Spleen (tissue), 11 donors: Measurements from ENCODE around the gene DDX20. TPM values are rescaled to one million over a fixed set of nuclear protein-coding genes. Genes with fewer than 3 reads are reported as not detected.

ENCODE experiments used
- DNase-seq: peaks from one replicate; pipeline ENCODE4 v3.0.0-alpha.2; 2020
- H3K27ac ChIP-seq, 8 donors: fragments of 200-600 bp; sonication (generic) in 7 of 8; 1 replicate in 4 of 8; 2 replicates in 4 of 8; pipeline versions ENCODE4 v1.5.0 to v1.8.0; 2016 to 2021; ENCODE audit warnings: inconsistent platforms in 4 of 8, mild to moderate bottlenecking in 4 of 8, moderate library complexity in 1 of 8
- H3K27me3 ChIP-seq, 7 donors: fragments of 200-600 bp; sonication (generic) in 6 of 7; replicated peaks in 1 of 7; 1 replicate in 4 of 7; 2 replicates in 3 of 7; pipeline versions ENCODE4 v1.5.0 to v1.8.0; 2016 to 2021; ENCODE audit warnings: inconsistent platforms in 3 of 7, mild to moderate bottlenecking in 1 of 7
- H3K36me3 ChIP-seq, 6 donors: fragments of 200-600 bp; sonication (generic) in 5 of 6; 1 replicate in 4 of 6; 2 replicates in 2 of 6; pipeline versions ENCODE4 v1.5.0 to v1.8.0; 2016 to 2021; ENCODE audit warnings: inconsistent platforms in 2 of 6
- H3K4me1 ChIP-seq, 6 donors: fragments of 200-600 bp; sonication (generic) in 5 of 6; 1 replicate in 3 of 6; 2 replicates in 3 of 6; pipeline versions ENCODE4 v1.5.0 to v1.8.0; 2016 to 2021; ENCODE audit warnings: inconsistent platforms in 3 of 6
- H3K4me3 ChIP-seq, 8 donors: fragments of 200-600 bp; sonication (generic) in 7 of 8; 1 replicate in 4 of 8; 2 replicates in 4 of 8; pipeline versions ENCODE4 v1.5.0 to v1.8.0; 2016 to 2021; ENCODE audit warnings: inconsistent platforms in 4 of 8, mild to moderate bottlenecking in 4 of 8, moderate library complexity in 2 of 8
- H3K9me3 ChIP-seq, 8 donors: fragments of 200-600 bp; sonication (generic) in 7 of 8; 1 replicate in 4 of 8; 2 replicates in 4 of 8; pipeline versions ENCODE4 v1.5.0 to v1.8.0; 2016 to 2021; ENCODE audit warnings: inconsistent platforms in 4 of 8
- POLR2A ChIP-seq, 3 donors: fragments of 450-650 bp; IDR thresholded peaks; one replicate each; pipeline ENCODE4 v1.5.1; 2017; ENCODE audit warnings: antibody characterized with exemption in 3 of 3, mild to moderate bottlenecking in 1 of 3
- POLR2AphosphoS5 ChIP-seq, 3 donors: sonication (generic); formaldehyde crosslinking; IDR thresholded peaks; one replicate each; pipeline ENCODE4 v1.5.1; 2017; ENCODE audit warnings: antibody characterized with exemption in 3 of 3
- WGBS, 5 donors: extraction: QIAGEN DNeasy Blood & Tissue Kit in 3 of 5; methylation state at CpG; one replicate each; pipeline versions ENCODE4 v1.1.5 to v1.1.7; 2013 to 2018; 5-methylcytosine and 5-hydroxymethylcytosine counted together
- intact Hi-C: fragments of 100-400 bp; cut with DNase I; formaldehyde crosslinking; loops from one replicate; pipeline ENCODE4 v1.15.0; 2023; ENCODE audit warnings: low total_unique reads
- polyA plus RNA-seq, 3 donors: library from polyadenylated mRNA; stranded (reverse); fragments of 200-250 nt; gene quantifications; one replicate each; pipeline ENCODE4 v1.2.1, GENCODE V29; 2013
- total RNA-seq, 7 donors: library from RNA; depleted of rRNA in 3 of 7; stranded (reverse); fragments of >200 nt in 3 of 7; fragmentation: NEBNext Ultra II Directional in 4 of 7; extraction: Animal tissue kit (Norgen Biotek cat#: 25700) in 4 of 7; gene quantifications; one replicate each; pipeline versions ENCODE4 v1.1.0 to v1.2.1, GENCODE V29; 2016 to 2021
- TF ChIP-seq, protein P1 (sequence below), 11 experiments: fragments of 200-600 bp in 7 of 11; fragments of 450-650 bp in 4 of 11; sonication (generic) in 4 of 11; IDR thresholded peaks in 8 of 11; conservative IDR thresholded peaks in 3 of 11; 1 replicate in 7 of 11; 2 replicates in 4 of 11; pipeline versions ENCODE4 v1.4.0 to v1.8.0; 2016 to 2021; ENCODE audit warnings: antibody characterized with exemption in 11 of 11, inconsistent platforms in 4 of 11, mild to moderate bottlenecking in 1 of 11
- donor health status: healthy with polysubstance abuse.
- donor health status: DM: no; HTN: no; CAD: no; lungs with moderate emphysema.
- donor health status: DM: no; HTN: no; CAD: no.
- donor health status: Bipolar disorder and iron deficiency.
- donor health status: healthy.
- donor health status: DM: no; HTN: no; CAD: no.
- donor health status: DM: yes; HTN: yes; CAD: no.

DDX20 gene
- total and polyA plus RNA-seq, 10 donors: 7.6 to 40.3 (median 13.3) TPM

DNA sequence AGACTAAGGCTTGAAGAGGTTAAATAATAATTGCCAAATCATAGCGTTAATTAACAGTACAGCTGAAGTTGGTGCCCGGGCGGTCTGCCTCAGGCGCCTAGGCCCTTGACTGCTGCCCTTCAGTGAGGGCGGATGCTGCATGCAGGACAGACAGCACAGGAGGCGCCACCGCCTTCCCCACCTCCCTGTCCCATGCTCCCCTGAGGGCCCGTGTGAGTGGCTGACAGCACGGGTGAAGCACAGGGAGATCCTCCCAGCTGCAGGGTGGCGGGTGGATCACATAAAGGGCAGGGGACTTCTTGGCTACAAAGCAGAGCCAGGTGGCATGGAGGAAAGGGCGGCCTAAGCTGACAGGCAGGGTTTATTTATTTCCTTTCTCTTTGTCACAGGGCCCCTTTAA lies 49.1 kb downstream of the DDX20 start:
- Histone ChIP-seq H3K4me1 (no peaks in the 10 kb centered on the region), H3K27me3 (no peaks in the 10 kb centered on the region), H3K4me3 (no peak overlapping the region), H3K36me3 (no peaks in the 10 kb centered on the region), H3K9me3 (no peaks in the 10 kb centered on the region), H3K27ac (no peak overlapping the region)
- no peak for TF ChIP-seq POLR2A (IDR thresholded peaks at IDR 0.05)
- no peak for TF ChIP-seq POLR2AphosphoS5 (IDR thresholded peaks at IDR 0.05)
- TF ChIP-seq, protein P1, sequence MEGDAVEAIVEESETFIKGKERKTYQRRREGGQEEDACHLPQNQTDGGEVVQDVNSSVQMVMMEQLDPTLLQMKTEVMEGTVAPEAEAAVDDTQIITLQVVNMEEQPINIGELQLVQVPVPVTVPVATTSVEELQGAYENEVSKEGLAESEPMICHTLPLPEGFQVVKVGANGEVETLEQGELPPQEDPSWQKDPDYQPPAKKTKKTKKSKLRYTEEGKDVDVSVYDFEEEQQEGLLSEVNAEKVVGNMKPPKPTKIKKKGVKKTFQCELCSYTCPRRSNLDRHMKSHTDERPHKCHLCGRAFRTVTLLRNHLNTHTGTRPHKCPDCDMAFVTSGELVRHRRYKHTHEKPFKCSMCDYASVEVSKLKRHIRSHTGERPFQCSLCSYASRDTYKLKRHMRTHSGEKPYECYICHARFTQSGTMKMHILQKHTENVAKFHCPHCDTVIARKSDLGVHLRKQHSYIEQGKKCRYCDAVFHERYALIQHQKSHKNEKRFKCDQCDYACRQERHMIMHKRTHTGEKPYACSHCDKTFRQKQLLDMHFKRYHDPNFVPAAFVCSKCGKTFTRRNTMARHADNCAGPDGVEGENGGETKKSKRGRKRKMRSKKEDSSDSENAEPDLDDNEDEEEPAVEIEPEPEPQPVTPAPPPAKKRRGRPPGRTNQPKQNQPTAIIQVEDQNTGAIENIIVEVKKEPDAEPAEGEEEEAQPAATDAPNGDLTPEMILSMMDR (IDR thresholded peaks at IDR 0.05 in 8 of 11, conservative IDR thresholded peaks at IDR 0.05 in 3 of 11): no peak
- WGBS, 5 donors: 79 to 89% (median 88%) methylated on average over 11 of the region's 11 CpGs
- intact Hi-C loops: no loop called here
- DNase-seq: no peak

DNA sequence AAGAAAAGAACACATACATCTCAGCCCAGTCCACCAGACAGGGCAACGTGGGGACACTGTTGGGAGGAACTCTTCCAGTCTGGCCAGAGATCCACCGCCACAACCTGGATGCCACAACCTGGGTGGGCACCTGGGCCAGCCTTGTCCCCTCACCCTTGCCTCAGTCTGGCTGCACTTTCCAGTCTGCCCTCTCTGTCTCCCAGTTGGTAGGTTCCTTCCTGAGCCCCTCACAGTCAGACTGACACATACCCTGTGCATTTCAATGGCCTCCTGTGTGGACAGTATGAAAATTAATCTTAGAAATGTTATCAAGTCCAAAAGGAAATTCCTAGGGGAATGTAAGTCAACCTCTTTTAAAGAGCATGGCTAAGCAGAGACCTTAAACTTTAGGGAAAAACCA lies 49.5 kb downstream of the DDX20 start:
- intact Hi-C loops: no loop called here

GRCh38 chr1:111811891-111812290 lies 56.2 kb downstream of the DDX20 start:
- Histone ChIP-seq H3K9me3 (no peaks in the 10 kb centered on the region), H3K36me3 (no peaks in the 10 kb centered on the region), H3K4me1 (no peaks in the 10 kb centered on the region), H3K4me3 (no peak overlapping the region), H3K27me3 (no peaks in the 10 kb centered on the region), H3K27ac (no peak overlapping the region)
- TF ChIP-seq, protein P1 (IDR thresholded peaks at IDR 0.05 in 8 of 11, conservative IDR thresholded peaks at IDR 0.05 in 3 of 11): no peak
- TF ChIP-seq POLR2AphosphoS5 (IDR thresholded peaks at IDR 0.05) (no peak), POLR2A (IDR thresholded peaks at IDR 0.05) (no peak)
- 84 to 93% (median 87%) methylated on average over 10 of the region's 10 CpGs for WGBS, 5 donors
- intact Hi-C loops: no loop called here
- no peak for DNase-seq

More for the DNA sequence above, 49.5 kb downstream of the DDX20 start:
- no peak for TF ChIP-seq POLR2A (IDR thresholded peaks at IDR 0.05)
- TF ChIP-seq, protein P1 (IDR thresholded peaks at IDR 0.05 in 8 of 11, conservative IDR thresholded peaks at IDR 0.05 in 3 of 11): no peak
- no peak for TF ChIP-seq POLR2AphosphoS5 (IDR thresholded peaks at IDR 0.05)
- DNase-seq: no peak
- Histone ChIP-seq H3K27ac (no peak overlapping the region), H3K4me1 (no peaks in the 10 kb centered on the region), H3K9me3 (no peaks in the 10 kb centered on the region), H3K27me3 (no peaks in the 10 kb centered on the region), H3K36me3 (no peaks in the 10 kb centered on the region), H3K4me3 (no peak overlapping the region)
- WGBS, 5 donors: 77 to 90% (median 84%) methylated on average over 2 of the region's 2 CpGs

DNA sequence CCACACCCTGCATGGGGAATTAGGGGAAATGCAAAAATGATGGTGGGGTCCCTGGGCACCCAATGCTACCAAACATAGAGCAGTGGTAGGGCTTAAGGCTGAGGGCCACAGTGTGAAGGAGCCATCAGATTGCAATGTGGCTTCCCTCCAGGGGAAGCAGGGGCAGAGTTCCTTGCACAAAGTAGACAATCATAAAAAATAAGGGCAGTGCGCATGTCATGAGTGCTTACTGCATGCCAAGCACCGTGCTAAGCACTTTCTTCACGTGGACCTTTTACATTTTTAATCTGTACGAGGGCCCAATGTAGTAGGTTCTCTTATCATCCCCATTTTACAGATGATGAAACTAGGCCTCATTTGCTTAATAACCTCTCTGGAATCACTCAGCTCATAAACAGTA lies 56.6 kb downstream of the DDX20 start:
- TF ChIP-seq POLR2AphosphoS5 (IDR thresholded peaks at IDR 0.05) (no peak), POLR2A (IDR thresholded peaks at IDR 0.05) (no peak)
- TF ChIP-seq, protein P1 (IDR thresholded peaks at IDR 0.05 in 8 of 11, conservative IDR thresholded peaks at IDR 0.05 in 3 of 11): no peak
- WGBS, 5 donors: 92 to 97% (median 93%) methylated on average over 4 of the region's 4 CpGs
- H3K27ac ChIP-seq: no peak overlapping the region

More for the DNA sequence above, 56.6 kb downstream of the DDX20 start:
- H3K4me1 ChIP-seq: no peaks in the 10 kb centered on the region
- H3K36me3 ChIP-seq: no peaks in the 10 kb centered on the region
- intact Hi-C loops: no loop called here
- no peaks in the 10 kb centered on the region for H3K9me3 ChIP-seq
- no peak for DNase-seq
- no peaks in the 10 kb centered on the region for H3K27me3 ChIP-seq
- no peak overlapping the region for H3K4me3 ChIP-seq
